ENCODE measurements around the gene RTL1. TPM values are rescaled to one million over a fixed set of nuclear protein-coding genes. Genes with fewer than 3 reads are reported as not detected.

The RTL1 gene
- total RNA-seq, 1 experiment from 2014 or later: not detected

DNA sequence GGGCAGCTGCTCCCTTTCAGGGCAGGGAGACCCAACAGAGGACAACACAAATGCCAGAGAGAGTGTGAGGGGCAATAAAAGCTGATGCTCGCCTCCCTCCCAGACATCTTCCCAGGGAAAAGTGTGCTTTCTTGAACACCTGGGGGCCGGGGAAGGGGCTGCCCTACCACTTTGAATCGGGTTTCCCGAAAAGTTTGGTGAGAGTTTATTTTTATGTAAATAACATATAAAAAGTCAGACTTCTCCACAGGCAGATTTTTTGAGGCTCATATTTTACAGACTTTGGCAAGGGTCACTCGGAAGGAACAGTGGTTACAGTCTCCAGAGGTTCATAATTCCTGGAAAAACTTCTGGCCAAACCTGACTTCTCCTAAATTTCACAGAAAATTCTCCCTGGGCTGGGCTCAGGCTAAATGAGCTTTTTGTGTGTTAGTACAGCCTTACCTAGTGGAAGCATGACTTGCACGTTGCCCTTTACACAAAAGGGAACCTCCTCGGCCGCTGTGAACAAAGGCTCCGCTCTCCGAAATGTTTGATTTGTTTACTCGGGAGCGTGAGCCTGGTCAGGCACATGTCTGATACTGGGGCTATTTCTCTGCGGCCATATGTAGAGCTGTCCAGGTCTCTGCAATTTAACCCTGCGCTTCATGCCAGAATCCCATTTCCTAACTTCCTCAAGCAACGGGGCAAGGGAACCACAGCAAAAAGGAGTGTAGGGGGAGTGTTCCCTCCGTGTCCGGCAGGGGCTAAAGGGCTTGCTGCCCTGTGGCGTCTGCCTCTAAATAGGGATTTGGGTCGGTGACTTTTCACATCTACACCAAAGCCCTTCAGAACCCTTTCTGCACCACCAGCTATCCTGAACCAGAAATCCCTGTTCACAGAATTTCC, 3.4 kb downstream of the RTL1 start:
- Mint-ChIP-seq H3K9me3 (peaks cover 3 to 7% of the 10 kb centered on the region in 2 experiments), H3K27ac (no peak overlapping the region), H3K4me1 (peaks cover 40 to 74% of the 10 kb centered on the region in 2 experiments), H3K4me3 (peak overlapping the region; percentile 55 to 79), H3K36me3 (ENCODE audit: insufficient read depth in 1 of 3, low read depth in 3 of 3) (peaks cover 0 to 7% (median 2%) of the 10 kb centered on the region in 3 experiments; a peak in 5 of 7 replicates), H3K27me3 (ENCODE audit: low read depth) (peaks cover 56% of the 10 kb centered on the region)
- Histone ChIP-seq H3K4ac (ENCODE audit: low read depth, low read length) (no peak overlapping the region), H3K9me3 (ENCODE audit: control insufficient read depth, low read depth, low read length) (no peaks in the 10 kb centered on the region), H2BK120ac (ENCODE audit: low read depth, low read length, poor library complexity, severe bottlenecking) (no peak overlapping the region), H3K9ac (ENCODE audit: extremely low read depth, insufficient read length, low read length) (no peak overlapping the region), H3K27me3 (ENCODE audit: insufficient read depth, low read length) (peaks cover 2% of the 10 kb centered on the region; the same call in 1 of the 2 replicates), H3K23me2 (ENCODE audit: insufficient read length, low read depth, low read length, poor library complexity, severe bottlenecking) (peaks cover 7% of the 10 kb centered on the region), H4K8ac (replicated peaks; ENCODE audit: insufficient read length, low read depth, low read length) (no peak overlapping the region), H4K5ac (ENCODE audit: insufficient read length, low read depth, low read length) (no peak overlapping the region), H2BK15ac (ENCODE audit: low read depth, low read length) (no peak overlapping the region), H2BK5ac (ENCODE audit: insufficient read length, low read length) (no peak overlapping the region), H2AK5ac (ENCODE audit: insufficient read length, low read length) (no peak overlapping the region), H2BK20ac (ENCODE audit: low read depth, low read length, poor library complexity, severe bottlenecking) (no peak overlapping the region), H3K14ac (ENCODE audit: insufficient read depth, low read length) (no peak overlapping the region), H3K23ac (ENCODE audit: insufficient read length, low read depth, low read length) (no peak overlapping the region), H2BK12ac (ENCODE audit: insufficient read length, low read depth, low read length) (no peak overlapping the region), H4K20me1 (ENCODE audit: control insufficient read depth, insufficient read depth, insufficient read length) (no peaks in the 10 kb centered on the region), H3T11ph (ENCODE audit: low read length) (no peak overlapping the region), H3K56ac (ENCODE audit: insufficient read length, low read depth, low read length) (no peak overlapping the region), H3K79me2 (ENCODE audit: insufficient read depth, low read length) (no peaks in the 10 kb centered on the region), H3K79me1 (ENCODE audit: insufficient read depth, low read depth, low read length, poor library complexity, severe bottlenecking) (no peaks in the 10 kb centered on the region), H3K4me2 (ENCODE audit: insufficient read depth, insufficient read length, low read length) (peak overlapping the region; percentile 83), H2AFZ (ENCODE audit: low read length) (no peak overlapping the region), H3K18ac (ENCODE audit: insufficient read length, low read depth, low read length) (no peak overlapping the region), H3K27ac (ENCODE audit: insufficient read length, low read depth, low read length) (no peak overlapping the region), H4K91ac (ENCODE audit: insufficient read length, low read depth, low read length) (no peak overlapping the region), H3K4me1 (ENCODE audit: insufficient read depth, low read length) (peaks cover 2% of the 10 kb centered on the region; the same call in 1 of the 2 replicates)
- peak; percentile 51 for DNase-seq
- no CpG with 5 or more reads among the region's 19 CpGs for WGBS (ENCODE audit: extremely low coverage, insufficient read length, low lambda C conversion rate)
- TF ChIP-seq CTCF (conservative IDR thresholded peaks at IDR 0.05): no peak

Data from H9 (cell line).